ENCODE data around the gene RAB23.
A peak's percentile ranks its signal among the peaks of the same experiment; 100 is the strongest.

The RAB23 gene

GRCh38 chr6:57242505-57242904 is 20.4 kb upstream of the RAB23 start:
- no peak for DNase-seq

- DNase-seq, result no peak
Measured at GRCh38 chr6:57226221-57226620, 4.1 kb upstream of the RAB23 start.

- DNase-seq, result no peak
Measured at GRCh38 chr6:57224769-57225515, 2.8 kb upstream of the RAB23 start.

- no peak for DNase-seq
Measured at GRCh38 chr6:57222743-57223077, 603 bp upstream of the RAB23 start.

- DNase-seq, result peak; percentile 83
Measured at GRCh38 chr6:57221191-57221935, 744 bp downstream of the RAB23 start.

GRCh38 chr6:57220083-57220703 is 1.9 kb downstream of the RAB23 start:
- DNase-seq, result no peak

GRCh38 chr6:57217270-57217669 is 4.8 kb downstream of the RAB23 start:
- DNase-seq, result no peak

- no peak for DNase-seq
Measured at GRCh38 chr6:57216235-57217101, 5.6 kb downstream of the RAB23 start.

- no peak for DNase-seq
Measured at GRCh38 chr6:57215260-57215659, 6.8 kb downstream of the RAB23 start.

- DNase-seq, result no peak
Measured at GRCh38 chr6:57210060-57210459, 12.0 kb downstream of the RAB23 start.

GRCh38 chr6:57209030-57209429 is 13.1 kb downstream of the RAB23 start:
- no peak for DNase-seq

GRCh38 chr6:57207872-57208271 is 14.2 kb downstream of the RAB23 start:
- no peak for DNase-seq

- no peak for DNase-seq
Measured at GRCh38 chr6:57207141-57207540, 15.0 kb downstream of the RAB23 start.

GRCh38 chr6:57205550-57206328 is 16.4 kb downstream of the RAB23 start:
- DNase-seq, result no peak

- no peak for DNase-seq
Measured at GRCh38 chr6:57201718-57202117, 20.4 kb downstream of the RAB23 start.

- no peak for DNase-seq
Measured at GRCh38 chr6:57198926-57199636, 23.0 kb downstream of the RAB23 start.

GRCh38 chr6:57195457-57195856 is 26.6 kb downstream of the RAB23 start:
- DNase-seq, result no peak

- DNase-seq, result no peak
Measured at GRCh38 chr6:57193177-57193576, 28.9 kb downstream of the RAB23 start.

- DNase-seq, result no peak
Measured at GRCh38 chr6:57190140-57190539, 32.0 kb downstream of the RAB23 start.

GRCh38 chr6:57183336-57183735 is 38.8 kb downstream of the RAB23 start:
- DNase-seq, result no peak

GRCh38 chr6:57182017-57182432 is 40.1 kb downstream of the RAB23 start:
- peak; percentile 28 for DNase-seq

GRCh38 chr6:57180596-57180995 is 41.5 kb downstream of the RAB23 start:
- DNase-seq, result no peak
